Kidney capillary endothelial cell (primary cell): ENCODE measurements around the gene CTNNA2.

ENCODE experiments used
- DNase-seq: peaks from one replicate; pipeline ENCODE4 v3.0.0-alpha.2; 2018; ENCODE audit warnings: low spot score

Gene CTNNA2

GRCh38 chr2:80288576-80288975 lies 775.7 kb downstream of the CTNNA2 start:
- no peak for DNase-seq

GRCh38 chr2:80291656-80292055 lies 778.8 kb downstream of the CTNNA2 start:
- no peak for DNase-seq

GRCh38 chr2:80292474-80292873 lies 779.6 kb downstream of the CTNNA2 start:
- DNase-seq: no peak

- DNase-seq: no peak
Measured at GRCh38 chr2:80293039-80293438, 780.2 kb downstream of the CTNNA2 start.

- no peak for DNase-seq
Measured at GRCh38 chr2:80298954-80299353, 786.1 kb downstream of the CTNNA2 start.

GRCh38 chr2:80299661-80300060 lies 786.8 kb downstream of the CTNNA2 start:
- DNase-seq: no peak

GRCh38 chr2:80300346-80300745 lies 787.5 kb downstream of the CTNNA2 start:
- DNase-seq: no peak

- DNase-seq: no peak
Measured at GRCh38 chr2:80300954-80301353, 788.1 kb downstream of the CTNNA2 start.

- no peak for DNase-seq
Measured at GRCh38 chr2:80302001-80302313, 789.1 kb downstream of the CTNNA2 start.

- no peak for DNase-seq
Measured at GRCh38 chr2:80302314-80303005, 789.6 kb downstream of the CTNNA2 start.

- no peak for DNase-seq
Measured at GRCh38 chr2:80303006-80303908, 790.4 kb downstream of the CTNNA2 start.

GRCh38 chr2:80303909-80304837 lies 791.3 kb downstream of the CTNNA2 start, which contains the start of gene LRRTM1:
Gene LRRTM1 (minus strand): TSS chr2:80304752. CDS start chr2:80303819, 933 bp downstream.
- DNase-seq: no peak

- no peak for DNase-seq
Measured at GRCh38 chr2:80311304-80311703, 798.5 kb downstream of the CTNNA2 start.

- DNase-seq: no peak
Measured at GRCh38 chr2:80312282-80312839, 799.5 kb downstream of the CTNNA2 start.

GRCh38 chr2:80322311-80322920 lies 809.6 kb downstream of the CTNNA2 start:
- no peak for DNase-seq

- no peak for DNase-seq
Measured at GRCh38 chr2:80322958-80323357, 810.1 kb downstream of the CTNNA2 start.

GRCh38 chr2:80323610-80324009 lies 810.8 kb downstream of the CTNNA2 start:
- no peak for DNase-seq

- no peak for DNase-seq
Measured at GRCh38 chr2:80324525-80324924, 811.7 kb downstream of the CTNNA2 start.

GRCh38 chr2:80326214-80326613 lies 813.4 kb downstream of the CTNNA2 start:
- no peak for DNase-seq

GRCh38 chr2:80326861-80327260 lies 814.0 kb downstream of the CTNNA2 start:
- no peak for DNase-seq

GRCh38 chr2:80328159-80328571 lies 815.3 kb downstream of the CTNNA2 start:
- no peak for DNase-seq
